ENCODE results near the gene FPGS. TPM values are rescaled to one million over a fixed set of nuclear protein-coding genes. Genes with fewer than 3 reads are reported as not detected.

Gene FPGS
- total RNA-seq, 4 donors from 2014 or later: 36.1 to 56.3 (median 50.1) TPM

DNA sequence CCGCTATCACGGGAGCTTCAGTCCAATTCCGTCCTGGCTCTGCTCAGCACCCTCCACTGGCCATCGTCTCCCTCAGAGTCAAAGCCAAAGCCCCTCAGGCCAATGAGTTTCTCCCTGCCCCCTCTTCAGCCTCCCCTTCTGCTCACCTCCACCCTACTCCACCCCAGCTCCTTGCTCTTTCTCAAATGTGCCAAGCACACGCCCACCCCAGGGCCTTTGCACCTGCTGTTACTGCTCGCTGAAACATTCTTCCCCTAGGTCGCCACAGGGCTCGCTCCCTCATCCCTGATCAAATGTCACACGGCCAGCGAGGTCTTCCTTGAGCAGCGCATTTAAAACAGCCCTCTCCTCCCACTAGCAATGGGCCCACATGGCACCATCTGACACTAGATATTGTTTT, 58.1 kb downstream of the FPGS start:
- intact Hi-C loops (cut with DNase I): no loop called here
- peaks cover 50 to 73% (median 57%) of the 10 kb centered on the region in 4 donors for H3K4me1 ChIP-seq
- 95% methylated on average over 11 of the region's 11 CpGs for WGBS

DNA sequence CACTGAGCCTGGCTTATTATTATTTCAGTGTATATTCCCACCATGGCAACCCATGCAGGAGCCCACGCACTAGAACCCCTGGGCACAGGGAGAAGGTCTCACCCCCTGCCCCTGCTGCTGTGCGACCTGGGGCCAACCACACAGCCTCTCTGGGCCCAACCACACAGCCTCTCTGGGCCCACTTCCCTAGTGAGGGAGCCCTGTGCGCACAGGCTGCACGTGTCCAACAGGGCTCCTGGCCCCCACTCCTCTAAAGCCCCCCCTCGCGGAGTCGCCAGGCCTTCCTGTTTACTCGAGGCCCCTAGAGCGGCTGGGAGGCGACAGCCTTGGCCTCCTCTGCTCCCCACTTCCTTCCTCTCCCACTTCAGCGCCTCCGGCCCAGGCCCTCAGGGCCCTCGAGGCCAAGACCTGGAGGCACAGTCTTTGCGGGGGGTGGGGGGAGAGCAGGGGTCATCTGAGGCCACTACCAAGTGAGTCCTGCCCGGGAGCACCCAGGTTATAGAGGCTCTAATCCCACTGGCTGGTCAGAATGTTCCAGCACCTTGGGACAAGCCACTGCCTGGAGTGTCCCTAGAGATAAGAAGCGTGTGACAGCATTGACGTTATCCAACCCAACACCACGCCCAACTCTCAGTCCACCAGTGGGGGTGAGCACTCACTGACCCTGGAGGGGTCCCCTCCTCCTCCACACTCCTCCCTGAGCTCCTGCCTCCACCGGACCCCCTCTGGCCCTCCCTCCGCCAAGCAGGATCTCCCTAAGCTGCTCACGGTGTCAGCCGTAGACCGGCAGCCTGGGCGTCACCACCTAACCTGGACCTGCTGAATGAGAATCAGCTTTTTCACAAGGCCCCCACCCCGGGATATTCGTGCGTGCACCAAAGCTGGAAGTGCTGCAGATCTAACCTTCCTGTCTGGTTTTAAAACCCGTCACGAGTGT, 59.7 kb downstream of the FPGS start:
- peak in 1 of 2 donors; percentile 37 for TF ChIP-seq POLR2AphosphoS5 (IDR thresholded peaks at IDR 0.05)
- TF ChIP-seq POLR2A (IDR thresholded peaks at IDR 0.05; ENCODE audit: low read depth): no peak
- Histone ChIP-seq H3K4me3 (no peak overlapping the region), H3K4me1 (peaks cover 38 to 63% (median 49%) of the 10 kb centered on the region in 4 donors), H3K9me3 (no peaks in the 10 kb centered on the region), H3K36me3 (peaks cover under 1 to 7% (median 3%) of the 10 kb centered on the region in 4 donors), H3K27me3 (no peaks in the 10 kb centered on the region), H3K27ac (replicated peaks in 1 of 4) (peak overlapping the region; percentile 55 to 73 (median 61))
- intact Hi-C loops (cut with DNase I): no loop called here
- DNase-seq (ENCODE audit: extremely low spot score): no peak
- 54% methylated on average over 18 of the region's 29 CpGs for WGBS

More for the DNA sequence above, 58.1 kb downstream of the FPGS start:
- H3K9me3 ChIP-seq: no peaks in the 10 kb centered on the region
- TF ChIP-seq POLR2A (IDR thresholded peaks at IDR 0.05; ENCODE audit: low read depth) (no peak), POLR2AphosphoS5 (IDR thresholded peaks at IDR 0.05) (no peak), EP300 (IDR thresholded peaks at IDR 0.05) (no peak)
- TF ChIP-seq, protein P1, sequence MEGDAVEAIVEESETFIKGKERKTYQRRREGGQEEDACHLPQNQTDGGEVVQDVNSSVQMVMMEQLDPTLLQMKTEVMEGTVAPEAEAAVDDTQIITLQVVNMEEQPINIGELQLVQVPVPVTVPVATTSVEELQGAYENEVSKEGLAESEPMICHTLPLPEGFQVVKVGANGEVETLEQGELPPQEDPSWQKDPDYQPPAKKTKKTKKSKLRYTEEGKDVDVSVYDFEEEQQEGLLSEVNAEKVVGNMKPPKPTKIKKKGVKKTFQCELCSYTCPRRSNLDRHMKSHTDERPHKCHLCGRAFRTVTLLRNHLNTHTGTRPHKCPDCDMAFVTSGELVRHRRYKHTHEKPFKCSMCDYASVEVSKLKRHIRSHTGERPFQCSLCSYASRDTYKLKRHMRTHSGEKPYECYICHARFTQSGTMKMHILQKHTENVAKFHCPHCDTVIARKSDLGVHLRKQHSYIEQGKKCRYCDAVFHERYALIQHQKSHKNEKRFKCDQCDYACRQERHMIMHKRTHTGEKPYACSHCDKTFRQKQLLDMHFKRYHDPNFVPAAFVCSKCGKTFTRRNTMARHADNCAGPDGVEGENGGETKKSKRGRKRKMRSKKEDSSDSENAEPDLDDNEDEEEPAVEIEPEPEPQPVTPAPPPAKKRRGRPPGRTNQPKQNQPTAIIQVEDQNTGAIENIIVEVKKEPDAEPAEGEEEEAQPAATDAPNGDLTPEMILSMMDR (IDR thresholded peaks at IDR 0.05): no peak
- no peaks in the 10 kb centered on the region for H3K27me3 ChIP-seq
- no peak overlapping the region for H3K4me3 ChIP-seq
- H3K27ac ChIP-seq (replicated peaks in 1 of 4): peak overlapping the region in 1 of 4 donors; percentile 16
- H3K36me3 ChIP-seq: no peaks in the 10 kb centered on the region
- no peak for DNase-seq (ENCODE audit: extremely low spot score)

DNA sequence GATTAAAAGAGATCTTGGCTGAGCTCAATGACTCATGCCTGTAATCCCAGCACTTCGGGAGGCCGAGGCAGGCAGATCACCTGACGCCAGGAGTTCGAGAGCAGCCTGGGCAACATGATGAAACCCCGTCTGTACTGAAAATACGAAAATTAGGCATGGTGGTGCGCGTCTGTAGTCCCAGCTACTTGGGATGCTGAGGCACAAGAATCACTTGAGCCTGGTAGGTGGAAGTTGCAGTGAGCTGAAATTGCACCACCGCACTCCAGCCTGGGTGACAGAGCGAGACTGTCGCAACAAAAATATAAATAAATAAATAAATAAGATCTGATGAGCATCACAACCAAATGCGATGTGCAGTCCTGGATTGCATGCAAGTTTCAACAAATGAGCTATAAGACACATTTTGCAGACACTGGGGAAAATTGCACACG, 60.5 kb downstream of the FPGS start:
- Histone ChIP-seq H3K27me3 (no peaks in the 10 kb centered on the region), H3K4me3 (no peak overlapping the region), H3K4me1 (peaks cover 29 to 58% (median 46%) of the 10 kb centered on the region in 4 donors), H3K27ac (replicated peaks in 1 of 4) (peak overlapping the region in 2 of 4 donors; percentile 64 to 73), H3K36me3 (peaks cover 9 to 15% (median 11%) of the 10 kb centered on the region in 4 donors), H3K9me3 (no peaks in the 10 kb centered on the region)
- TF ChIP-seq EP300 (IDR thresholded peaks at IDR 0.05): no peak
- no peak for TF ChIP-seq POLR2A (IDR thresholded peaks at IDR 0.05; ENCODE audit: low read depth)
- no peak for TF ChIP-seq POLR2AphosphoS5 (IDR thresholded peaks at IDR 0.05)
- TF ChIP-seq, protein P1 (IDR thresholded peaks at IDR 0.05): no peak
- WGBS: 81% methylated on average over 13 of the region's 13 CpGs
- intact Hi-C loops (cut with DNase I): no loop called here
- DNase-seq (ENCODE audit: extremely low spot score): no peak

Small RNA genes lying within 50 kb of the gene (small RNA-seq; reads per million reads assigned to genes)
- 0 reads per million in 3 donors for gene RF00019
- 0 reads per million in 3 donors for gene RNA5SP296

Other genes with a start within 250 kb of the FPGS start
- gene STXBP1, start 190.6 kb upstream of the FPGS start, total RNA-seq: 10 to 100 TPM; 17.2 to 34.0 (median 19.8) TPM
- gene CFAP157, start 95.9 kb upstream of the FPGS start, total RNA-seq: under 1 TPM in 2 of 4 donors, not detected in 2; 0.26 to 0.42 TPM
- gene PTRH1, start 87.2 kb upstream of the FPGS start, total RNA-seq: 10 to 100 TPM; 16.8 to 23.5 (median 20.5) TPM
- gene TTC16, start 86.8 kb upstream of the FPGS start, total RNA-seq: under 1 TPM in 3 of 4 donors, not detected in 1; under 0.01 to 0.17 (median 0.11) TPM
- gene TOR2A, start 67.6 kb upstream of the FPGS start, total RNA-seq: 1 to 10 TPM; 5.4 to 9.2 (median 7.0) TPM
- 10 to 100 TPM in 3 of 4 donors, 1 to 10 TPM in 1; 5.0 to 18.1 (median 14.3) TPM for gene SH2D3C, start 24.2 kb upstream of the FPGS start, total RNA-seq
- gene CDK9, start 16.8 kb upstream of the FPGS start, total RNA-seq: 10 to 100 TPM; 54.4 to 79.6 (median 71.7) TPM
- gene ENG, start 51.8 kb downstream of the FPGS start, total RNA-seq: 10 to 100 TPM; 36.5 to 91.2 (median 78.3) TPM
- gene AK1, start 74.8 kb downstream of the FPGS start, total RNA-seq: 10 to 100 TPM; 37.4 to 75.0 (median 56.0) TPM
- gene ST6GALNAC6, start 96.7 kb downstream of the FPGS start, total RNA-seq: 100 to 1,000 TPM in 3 of 4 donors, 10 to 100 TPM in 1; 95.9 to 169 (median 125) TPM
- gene ST6GALNAC4, start 114.2 kb downstream of the FPGS start, total RNA-seq: 10 to 100 TPM; 20.3 to 44.8 (median 35.9) TPM
- gene PIP5KL1, start 127.9 kb downstream of the FPGS start, total RNA-seq: 1 to 10 TPM; 1.3 to 2.8 (median 2.2) TPM
- gene DPM2, start 135.0 kb downstream of the FPGS start, total RNA-seq: 10 to 100 TPM in 1 of 4 donors, 1 to 10 TPM in 3; 6.6 to 13.3 (median 8.5) TPM
- 10 to 100 TPM; 12.4 to 29.5 (median 20.0) TPM for gene EEIG1, start 178.1 kb downstream of the FPGS start, total RNA-seq